Ramos (cell line): Measurements from ENCODE around the gene MDH1B.

Experiments
- in situ Hi-C: fragments of 300-500 bp; cut with MboI; formaldehyde crosslinking; loops from one replicate; pipeline ENCODE4 v1.14.3; 2022; ENCODE audit warnings: low sequenced_read_pairs; ENCODE audit not compliant: unreplicated experiment

Gene MDH1B

DNA sequence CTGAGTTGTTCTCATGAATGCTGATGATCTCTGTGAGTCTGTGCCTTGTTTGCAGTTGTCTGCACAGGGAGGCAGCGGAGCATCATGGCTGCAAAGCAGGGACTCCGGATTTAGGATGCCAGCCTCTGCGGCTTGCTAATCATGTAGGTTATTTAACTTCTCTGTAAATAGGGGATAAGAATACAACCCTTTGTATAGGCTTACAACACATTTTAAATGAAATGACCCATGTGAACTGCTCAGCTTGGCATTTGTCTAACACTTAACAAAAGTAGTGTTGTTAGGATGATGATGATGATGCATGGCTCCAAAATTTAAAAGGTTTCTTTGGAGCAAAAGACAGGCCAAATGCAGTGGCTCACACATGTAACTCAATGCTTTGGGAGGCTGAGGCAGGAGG is 66.3 kb downstream of the MDH1B start:
- in situ Hi-C loops, result no loop called here

DNA sequence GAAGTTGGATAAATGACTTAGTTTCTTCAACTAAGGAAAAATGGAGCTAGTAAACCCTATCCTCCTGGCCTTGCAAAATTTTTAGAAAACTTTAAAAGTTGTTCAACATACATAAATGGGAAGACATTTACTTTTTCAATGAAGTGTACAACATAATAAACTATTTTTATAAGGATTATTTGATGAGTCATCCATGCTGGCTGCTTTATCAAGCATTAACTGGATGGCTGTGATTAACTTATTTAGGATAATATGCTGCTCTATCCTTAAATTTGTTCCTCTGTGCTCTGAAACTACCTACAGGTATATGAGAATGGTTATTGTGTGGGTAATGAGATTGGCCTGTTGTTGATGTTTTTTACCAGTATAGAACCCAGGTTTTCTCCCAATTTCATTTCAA is 68.2 kb downstream of the MDH1B start:
- in situ Hi-C loops, result no loop called here

- in situ Hi-C loops, result loop anchor here (5.0 kb wide), 1 partner anchor 774 kb away; no protein-coding TSS in a partner anchor
Measured at GRCh38 chr2:206693399-206694137, 71.6 kb downstream of the MDH1B start.

DNA sequence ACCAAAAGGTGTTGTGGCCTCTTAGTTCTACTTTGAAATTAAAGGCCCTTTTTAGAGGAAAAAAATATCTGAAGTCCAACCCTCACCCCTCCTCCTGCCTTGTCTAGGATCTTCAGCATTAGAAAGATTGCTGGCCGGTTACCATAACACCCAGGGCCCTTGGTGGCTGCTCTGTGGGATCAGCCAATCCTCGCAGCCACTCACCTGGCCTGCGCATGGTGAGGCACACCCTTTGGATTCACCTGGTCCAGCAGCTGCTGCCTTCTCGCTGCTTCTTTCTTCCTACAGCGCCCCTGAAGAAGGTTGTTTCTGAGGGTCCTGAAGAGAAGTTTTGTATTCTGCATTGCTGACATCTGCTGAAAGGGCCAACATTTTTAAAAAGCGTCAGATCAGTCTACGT is 72.2 kb downstream of the MDH1B start:
- in situ Hi-C loops, result loop anchor here (5.0 kb wide), 1 partner anchor 774 kb away; no protein-coding TSS in a partner anchor

DNA sequence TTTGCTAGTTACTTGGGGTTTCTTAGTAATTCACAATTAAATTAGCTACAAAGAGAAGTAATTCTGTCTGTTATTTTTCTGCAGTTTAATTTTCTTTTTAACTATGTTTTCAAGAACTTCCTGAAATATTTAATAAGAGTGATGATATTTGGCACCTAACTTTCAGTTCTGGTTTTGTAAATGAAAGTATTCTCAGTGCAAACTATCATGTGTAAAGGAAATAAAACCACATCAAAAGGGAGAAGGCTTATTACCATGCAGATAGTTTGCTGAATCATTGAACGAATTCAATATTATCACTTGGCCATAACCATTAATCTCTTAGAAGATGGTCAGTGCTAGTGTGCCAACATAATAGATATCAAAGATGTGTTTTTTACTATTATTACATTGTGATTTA is 76.1 kb downstream of the MDH1B start:
- in situ Hi-C loops, result no loop called here

GRCh38 chr2:206688453-206688852 is 76.7 kb downstream of the MDH1B start:
- in situ Hi-C loops, result no loop called here
